HepG2 (cell line): ENCODE data around the gene COG4. TPM values are rescaled to one million over a fixed set of nuclear protein-coding genes. Genes with fewer than 3 reads are reported as not detected.

ENCODE experiments used
- ESRRA ChIP-seq: sonication (generic); formaldehyde crosslinking; IDR thresholded peaks from 2 replicates; pipeline ENCODE4 v1.5.1; 2020; ENCODE audit warnings: mild to moderate bottlenecking, low read depth, missing genetic modification reagents
- HOXA3 ChIP-seq: sonication (generic); formaldehyde crosslinking; IDR thresholded peaks from 2 replicates; pipeline ENCODE4 v1.5.0; 2020; ENCODE audit warnings: missing genetic modification reagents
- KDM6A ChIP-seq: IDR thresholded peaks from 2 replicates; pipeline ENCODE4 v1.6.1; 2016; ENCODE audit warnings: low read depth
- RFX3 ChIP-seq: IDR thresholded peaks from 2 replicates; pipeline ENCODE4 v1.6.1; 2016; ENCODE audit warnings: missing biosample characterization, missing genetic modification reagents
- RXRB ChIP-seq: IDR thresholded peaks from 2 replicates; pipeline ENCODE4 v1.6.1; 2016; ENCODE audit warnings: borderline replicate concordance, missing genetic modification reagents, missing compliant biosample characterization
- TEAD3 ChIP-seq: optimal IDR thresholded peaks from 2 replicates; pipeline ENCODE3; 2016; ENCODE audit warnings: borderline replicate concordance
- ZBTB1 ChIP-seq: sonication (generic); formaldehyde crosslinking; IDR thresholded peaks from 2 replicates; pipeline ENCODE4 v1.4.0; 2020; ENCODE audit warnings: missing genetic modification reagents, borderline replicate concordance
- ZBTB2 ChIP-seq: sonication (generic); formaldehyde crosslinking; IDR thresholded peaks from 2 replicates; pipeline ENCODE4 v1.8.0; 2022; ENCODE audit warnings: low read depth, missing genetic modification reagents
- ZNF331 ChIP-seq: sonication (generic); formaldehyde crosslinking; IDR thresholded peaks from 2 replicates; pipeline ENCODE4 v1.4.0; 2020; ENCODE audit warnings: missing genetic modification reagents
- ZNF460 ChIP-seq: sonication (generic); formaldehyde crosslinking; IDR thresholded peaks from 2 replicates; pipeline ENCODE4 v1.5.1; 2020; ENCODE audit warnings: missing genetic modification reagents, mild to moderate bottlenecking, borderline replicate concordance
- ZNF510 ChIP-seq: sonication (generic); formaldehyde crosslinking; IDR thresholded peaks from 2 replicates; pipeline ENCODE4 v1.4.0; 2020; ENCODE audit warnings: low read depth, mild to moderate bottlenecking, missing genetic modification reagents
- ZNF597 ChIP-seq: sonication (generic); formaldehyde crosslinking; IDR thresholded peaks from 2 replicates; pipeline ENCODE4 v1.5.0; 2020; ENCODE audit warnings: missing genetic modification reagents
- polyA plus RNA-seq, 8 experiments: library from polyadenylated mRNA; depleted of rRNA in 3 of 8; stranded (reverse) in 7 of 8; unstranded in 1 of 8; fragments of >200 nt; fragmentation: Illumina TruSeq in 4 of 8; extraction: Trizol in 4 of 8; gene quantifications; 2 replicates each; pipeline versions ENCODE4 v1.2.1 to v1.2.3, GENCODE V29; 2011 to 2016; ENCODE audit warnings: low read depth in 4 of 8, missing spikeins in 1 of 8, mixed read lengths in 1 of 8; ENCODE audit not compliant: insufficient read depth in 1 of 8
- total RNA-seq, 5 experiments: library from RNA; depleted of rRNA; stranded (reverse); fragments of >200 nt; fragmentation: Illumina TruSeq; extraction: Trizol; gene quantifications; 2 replicates each; pipeline ENCODE4 v1.2.3, GENCODE V29; 2016; ENCODE audit warnings: low read depth in 1 of 5
- TF ChIP-seq, protein P1 (sequence below): sonication (generic); formaldehyde crosslinking; IDR thresholded peaks from 2 replicates; pipeline ENCODE4 v1.8.1; 2022; ENCODE audit warnings: low read depth, mild to moderate bottlenecking, missing genetic modification reagents
- TF ChIP-seq, protein P2 (sequence below): sonication (generic); formaldehyde crosslinking; IDR thresholded peaks from 2 replicates; pipeline ENCODE4 v1.4.0; 2020; ENCODE audit warnings: mild to moderate bottlenecking, low read depth, missing genetic modification reagents
- TF ChIP-seq, protein P3 (sequence below): sonication (generic); formaldehyde crosslinking; IDR thresholded peaks from 2 replicates; pipeline ENCODE4 v1.4.0; 2020; ENCODE audit warnings: missing genetic modification reagents, borderline replicate concordance
- TF ChIP-seq, protein P4 (sequence below): IDR thresholded peaks from 2 replicates; pipeline ENCODE4 v1.6.1; 2016; ENCODE audit warnings: mild to moderate bottlenecking
- TF ChIP-seq, protein P5 (sequence below): IDR thresholded peaks from 2 replicates; pipeline ENCODE4 v1.6.1; 2016

Gene COG4
- total and polyA plus RNA-seq, 2 of the 13 experiments (the other 11 are each of a cell fraction or from before 2014, with no cell fraction given): 51.1 to 73.8 TPM

GRCh38 chr16:70523076-70523742 lies at the start of gene COG4 (continued):
- no peak for TF ChIP-seq RXRB
- no peak for TF ChIP-seq ZNF597
- TF ChIP-seq ZBTB2 (CRISPR knock-in tag): no peak
- TF ChIP-seq, protein P1, sequence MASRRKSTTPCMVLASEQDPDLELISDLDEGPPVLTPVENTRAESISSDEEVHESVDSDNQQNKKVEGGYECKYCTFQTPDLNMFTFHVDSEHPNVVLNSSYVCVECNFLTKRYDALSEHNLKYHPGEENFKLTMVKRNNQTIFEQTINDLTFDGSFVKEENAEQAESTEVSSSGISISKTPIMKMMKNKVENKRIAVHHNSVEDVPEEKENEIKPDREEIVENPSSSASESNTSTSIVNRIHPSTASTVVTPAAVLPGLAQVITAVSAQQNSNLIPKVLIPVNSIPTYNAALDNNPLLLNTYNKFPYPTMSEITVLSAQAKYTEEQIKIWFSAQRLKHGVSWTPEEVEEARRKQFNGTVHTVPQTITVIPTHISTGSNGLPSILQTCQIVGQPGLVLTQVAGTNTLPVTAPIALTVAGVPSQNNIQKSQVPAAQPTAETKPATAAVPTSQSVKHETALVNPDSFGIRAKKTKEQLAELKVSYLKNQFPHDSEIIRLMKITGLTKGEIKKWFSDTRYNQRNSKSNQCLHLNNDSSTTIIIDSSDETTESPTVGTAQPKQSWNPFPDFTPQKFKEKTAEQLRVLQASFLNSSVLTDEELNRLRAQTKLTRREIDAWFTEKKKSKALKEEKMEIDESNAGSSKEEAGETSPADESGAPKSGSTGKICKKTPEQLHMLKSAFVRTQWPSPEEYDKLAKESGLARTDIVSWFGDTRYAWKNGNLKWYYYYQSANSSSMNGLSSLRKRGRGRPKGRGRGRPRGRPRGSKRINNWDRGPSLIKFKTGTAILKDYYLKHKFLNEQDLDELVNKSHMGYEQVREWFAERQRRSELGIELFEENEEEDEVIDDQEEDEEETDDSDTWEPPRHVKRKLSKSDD (CRISPR knock-in tag): peak; percentile 30; the same call in 1 of the 2 replicates
- no peak for TF ChIP-seq RFX3 (CRISPR knock-in tag)
- no peak for TF ChIP-seq KDM6A (CRISPR knock-in tag)
- TF ChIP-seq TEAD3: no peak
- TF ChIP-seq ZNF331 (CRISPR knock-in tag): no peak
- TF ChIP-seq, protein P2, sequence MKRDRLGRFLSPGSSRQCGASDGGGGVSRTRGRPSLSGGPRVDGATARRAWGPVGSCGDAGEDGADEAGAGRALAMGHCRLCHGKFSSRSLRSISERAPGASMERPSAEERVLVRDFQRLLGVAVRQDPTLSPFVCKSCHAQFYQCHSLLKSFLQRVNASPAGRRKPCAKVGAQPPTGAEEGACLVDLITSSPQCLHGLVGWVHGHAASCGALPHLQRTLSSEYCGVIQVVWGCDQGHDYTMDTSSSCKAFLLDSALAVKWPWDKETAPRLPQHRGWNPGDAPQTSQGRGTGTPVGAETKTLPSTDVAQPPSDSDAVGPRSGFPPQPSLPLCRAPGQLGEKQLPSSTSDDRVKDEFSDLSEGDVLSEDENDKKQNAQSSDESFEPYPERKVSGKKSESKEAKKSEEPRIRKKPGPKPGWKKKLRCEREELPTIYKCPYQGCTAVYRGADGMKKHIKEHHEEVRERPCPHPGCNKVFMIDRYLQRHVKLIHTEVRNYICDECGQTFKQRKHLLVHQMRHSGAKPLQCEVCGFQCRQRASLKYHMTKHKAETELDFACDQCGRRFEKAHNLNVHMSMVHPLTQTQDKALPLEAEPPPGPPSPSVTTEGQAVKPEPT (CRISPR knock-in tag): 0 out of 2 replicates have a peak, but pooled peaks have one; percentile 28
- TF ChIP-seq ESRRA: no peak
- TF ChIP-seq HOXA3 (CRISPR knock-in tag): peak; percentile 84
- TF ChIP-seq ZNF460 (CRISPR knock-in tag): no peak
- no peak for TF ChIP-seq ZBTB1 (CRISPR knock-in tag)
- peak; percentile 67; the same call in 1 of the 2 replicates for TF ChIP-seq ZNF510 (CRISPR knock-in tag)
- TF ChIP-seq, protein P3, sequence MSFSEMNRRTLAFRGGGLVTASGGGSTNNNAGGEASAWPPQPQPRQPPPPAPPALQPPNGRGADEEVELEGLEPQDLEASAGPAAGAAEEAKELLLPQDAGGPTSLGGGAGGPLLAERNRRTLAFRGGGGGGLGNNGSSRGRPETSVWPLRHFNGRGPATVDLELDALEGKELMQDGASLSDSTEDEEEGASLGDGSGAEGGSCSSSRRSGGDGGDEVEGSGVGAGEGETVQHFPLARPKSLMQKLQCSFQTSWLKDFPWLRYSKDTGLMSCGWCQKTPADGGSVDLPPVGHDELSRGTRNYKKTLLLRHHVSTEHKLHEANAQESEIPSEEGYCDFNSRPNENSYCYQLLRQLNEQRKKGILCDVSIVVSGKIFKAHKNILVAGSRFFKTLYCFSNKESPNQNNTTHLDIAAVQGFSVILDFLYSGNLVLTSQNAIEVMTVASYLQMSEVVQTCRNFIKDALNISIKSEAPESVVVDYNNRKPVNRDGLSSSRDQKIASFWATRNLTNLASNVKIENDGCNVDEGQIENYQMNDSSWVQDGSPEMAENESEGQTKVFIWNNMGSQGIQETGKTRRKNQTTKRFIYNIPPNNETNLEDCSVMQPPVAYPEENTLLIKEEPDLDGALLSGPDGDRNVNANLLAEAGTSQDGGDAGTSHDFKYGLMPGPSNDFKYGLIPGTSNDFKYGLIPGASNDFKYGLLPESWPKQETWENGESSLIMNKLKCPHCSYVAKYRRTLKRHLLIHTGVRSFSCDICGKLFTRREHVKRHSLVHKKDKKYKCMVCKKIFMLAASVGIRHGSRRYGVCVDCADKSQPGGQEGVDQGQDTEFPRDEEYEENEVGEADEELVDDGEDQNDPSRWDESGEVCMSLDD: peak; percentile 74; the same call in 1 of the 2 replicates
- TF ChIP-seq, protein P4, sequence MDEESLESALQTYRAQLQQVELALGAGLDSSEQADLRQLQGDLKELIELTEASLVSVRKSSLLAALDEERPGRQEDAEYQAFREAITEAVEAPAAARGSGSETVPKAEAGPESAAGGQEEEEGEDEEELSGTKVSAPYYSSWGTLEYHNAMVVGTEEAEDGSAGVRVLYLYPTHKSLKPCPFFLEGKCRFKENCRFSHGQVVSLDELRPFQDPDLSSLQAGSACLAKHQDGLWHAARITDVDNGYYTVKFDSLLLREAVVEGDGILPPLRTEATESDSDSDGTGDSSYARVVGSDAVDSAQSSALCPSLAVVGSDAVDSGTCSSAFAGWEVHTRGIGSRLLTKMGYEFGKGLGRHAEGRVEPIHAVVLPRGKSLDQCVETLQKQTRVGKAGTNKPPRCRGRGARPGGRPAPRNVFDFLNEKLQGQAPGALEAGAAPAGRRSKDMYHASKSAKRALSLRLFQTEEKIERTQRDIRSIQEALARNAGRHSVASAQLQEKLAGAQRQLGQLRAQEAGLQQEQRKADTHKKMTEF (CRISPR knock-in tag): peak; percentile 52; the same call in 1 of the 2 replicates
- TF ChIP-seq, protein P5, sequence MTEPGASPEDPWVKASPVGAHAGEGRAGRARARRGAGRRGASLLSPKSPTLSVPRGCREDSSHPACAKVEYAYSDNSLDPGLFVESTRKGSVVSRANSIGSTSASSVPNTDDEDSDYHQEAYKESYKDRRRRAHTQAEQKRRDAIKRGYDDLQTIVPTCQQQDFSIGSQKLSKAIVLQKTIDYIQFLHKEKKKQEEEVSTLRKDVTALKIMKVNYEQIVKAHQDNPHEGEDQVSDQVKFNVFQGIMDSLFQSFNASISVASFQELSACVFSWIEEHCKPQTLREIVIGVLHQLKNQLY (CRISPR knock-in tag): no peak
